B cell (primary cell): ENCODE data around the gene MSANTD3. TPM values are rescaled to one million over a fixed set of nuclear protein-coding genes. Genes with fewer than 3 reads are reported as not detected.

Experiments used
- ATAC-seq: fragments of 200-7000 bp; cut with Tn5 transposase; one replicate; pipeline ENCODE4 v1.10.0; 2021; ENCODE audit warnings: low read depth, mild to moderate bottlenecking, moderate number of reproducible peaks, moderate library complexity
- CTCF ChIA-PET: fragments of 350-600 bp; sonication (Branson Sonifier 250); formaldehyde crosslinking; loops from one replicate; lab custom pipeline; 2021; ENCODE audit warnings: antibody characterized with exemption, inconsistent platforms; lab: Charles Lee
- POLR2A ChIA-PET: fragments of 350-600 bp; sonication (Branson Sonifier 250); formaldehyde crosslinking; loops from one replicate; lab custom pipeline; 2021; ENCODE audit warnings: antibody characterized with exemption; lab: Charles Lee
- DNase-seq: peaks from one replicate; pipeline ENCODE4 v3.0.0; 2013
- H2AFZ ChIP-seq: 2 replicates; pipeline ENCODE4 v1.6.1; 2012; ENCODE audit warnings: mild to moderate bottlenecking, low read depth, low read length; ENCODE audit not compliant: insufficient read depth, poor library complexity, severe bottlenecking
- H3K27ac ChIP-seq, 2 donors: 1 replicate in 1 of 2; 2 replicates in 1 of 2; pipeline ENCODE4 v1.5.1; 2012 to 2013; ENCODE audit warnings: low read length in 2 of 2, mild to moderate bottlenecking in 2 of 2, moderate library complexity in 1 of 2
- H3K27me3 ChIP-seq, 4 experiments: fragments of 200-600 bp in 1 of 4; sonication (generic) in 1 of 4; replicated peaks in 1 of 4; 1 replicate in 2 of 4; 2 replicates in 2 of 4; pipeline versions ENCODE4 v1.6.1 to v1.7.0; 2013 to 2016; ENCODE audit warnings: low read length in 3 of 4, mild to moderate bottlenecking in 2 of 4, mixed read lengths in 1 of 4, moderate library complexity in 1 of 4; ENCODE audit not compliant: insufficient read depth in 4 of 4, control insufficient read depth in 3 of 4; ENCODE audit errors: control extremely low read depth in 1 of 4
- H3K36me3 ChIP-seq, 2 experiments: replicated peaks in 1 of 2; 1 replicate in 1 of 2; 2 replicates in 1 of 2; pipeline versions ENCODE4 v1.6.1 to v1.7.1; 2013; ENCODE audit warnings: low read length in 1 of 2; ENCODE audit not compliant: insufficient read depth in 2 of 2, control insufficient read depth in 1 of 2; ENCODE audit errors: control extremely low read depth in 1 of 2, extremely low read depth in 1 of 2
- H3K4me1 ChIP-seq, 2 donors: fragments of 200-600 bp in 1 of 2; sonication (generic) in 1 of 2; 1 replicate in 1 of 2; 2 replicates in 1 of 2; pipeline versions ENCODE4 v1.5.1 to v1.6.1; 2013 to 2017; ENCODE audit warnings: low read length in 2 of 2; ENCODE audit not compliant: control insufficient read depth in 2 of 2, insufficient read depth in 2 of 2
- H3K4me2 ChIP-seq: replicated peaks from 2 replicates; pipeline ENCODE3; 2012; ENCODE audit warnings: mild to moderate bottlenecking, low read depth, low read length; ENCODE audit not compliant: poor library complexity, severe bottlenecking
- H3K4me3 ChIP-seq, 5 experiments: fragments of 200-600 bp in 1 of 5; sonication (generic) in 1 of 5; 1 replicate in 3 of 5; 2 replicates in 2 of 5; pipeline versions ENCODE4 v1.5.1 to v1.7.0; 2011 to 2016; ENCODE audit warnings: low read length in 4 of 5, mild to moderate bottlenecking in 4 of 5, low read depth in 2 of 5, control low read depth in 1 of 5, moderate library complexity in 1 of 5; ENCODE audit not compliant: insufficient read depth in 1 of 5; ENCODE audit errors: control extremely low read depth in 1 of 5, extremely low read depth in 1 of 5
- H3K79me2 ChIP-seq: fragments of 200-600 bp; sonication (generic); one replicate; pipeline ENCODE4 v1.6.0; 2016; ENCODE audit warnings: low read length; ENCODE audit not compliant: control insufficient read depth, insufficient read depth
- H3K9ac ChIP-seq: fragments of 200-600 bp; sonication (generic); 2 replicates; pipeline ENCODE4 v1.6.1; 2017; ENCODE audit warnings: mild to moderate bottlenecking, low read length, moderate library complexity
- H3K9me3 ChIP-seq, 3 donors: one replicate each; pipeline versions ENCODE4 v1.6.1 to v1.7.1; 2013; ENCODE audit warnings: low read length in 2 of 3; ENCODE audit not compliant: control insufficient read depth in 2 of 3, insufficient read depth in 1 of 3; ENCODE audit errors: control extremely low read depth in 1 of 3
- H4K20me1 ChIP-seq: 2 replicates; pipeline ENCODE4 v1.6.0; 2012; ENCODE audit warnings: mild to moderate bottlenecking, low read length; ENCODE audit not compliant: insufficient read depth, control insufficient read depth, poor library complexity, severe bottlenecking
- H3K27ac Mint-ChIP-seq: one replicate; pipeline ENCODE4 v1.8.0; 2021; ENCODE audit warnings: mixed read lengths
- H3K27me3 Mint-ChIP-seq: one replicate; pipeline ENCODE4 v1.8.0; 2021; ENCODE audit warnings: mixed read lengths
- H3K4me1 Mint-ChIP-seq: one replicate; pipeline ENCODE4 v1.8.0; 2021; ENCODE audit warnings: mixed read lengths
- H3K4me3 Mint-ChIP-seq: one replicate; pipeline ENCODE4 v1.8.0; 2021; ENCODE audit warnings: mixed read lengths
- H3K9me3 Mint-ChIP-seq: one replicate; pipeline ENCODE4 v1.8.0; 2022; ENCODE audit warnings: mixed read lengths; ENCODE audit not compliant: insufficient read depth
- EZH2 ChIP-seq: IDR thresholded peaks from 2 replicates; pipeline ENCODE4 v1.6.1; 2012; ENCODE audit warnings: borderline replicate concordance, low read depth, mild to moderate bottlenecking, moderate library complexity, low read length; ENCODE audit not compliant: insufficient read depth, poor library complexity, severe bottlenecking
- WGBS: methylation state at CpG from one replicate; pipeline ENCODE4 v1.1.5; 2013; ENCODE audit warnings: missing lambda C conversion rate; ENCODE audit not compliant: insufficient coverage; 5-methylcytosine and 5-hydroxymethylcytosine counted together
- intact Hi-C: fragments of 100-400 bp; cut with micrococcal nuclease; formaldehyde crosslinking; loops from one replicate; pipeline ENCODE4 v1.10.0; 2022
- polyA plus RNA-seq: library from polyadenylated mRNA; depleted of rRNA; stranded (reverse); fragments of >200 nt; gene quantifications from 2 replicates; pipeline ENCODE4 v1.2.3, GENCODE V29; 2012
- total RNA-seq, 2 donors: library from RNA; stranded (reverse); fragments of 120-200 nt in 1 of 2; gene quantifications; 1 replicate in 1 of 2; 2 replicates in 1 of 2; pipeline versions ENCODE4 v1.2.3 to v1.2.4, GENCODE V29; 2013 to 2022
- TF ChIP-seq, protein P1 (sequence below): fragments of 200-600 bp; IDR thresholded peaks from one replicate; pipeline ENCODE4 v1.8.0; 2022; ENCODE audit warnings: antibody characterized with exemption, mild to moderate bottlenecking

MSANTD3 gene
- total and polyA plus RNA-seq, 2 donors (not counting 1 experiment from before 2014, with no cell fraction given), result 5.9 to 12.1 TPM

GRCh38 chr9:100445903-100446549, 19.1 kb downstream of the MSANTD3 start:
- H3K27me3 ChIP-seq, result no peaks in the 10 kb centered on the region
- ChIA-PET CTCF (interaction anchor here (0.8 to 1.0 kb wide), 2 partner anchors 8 to 19 kb away, joined by 3 to 4 read pairs; partner anchors contain the start of gene MSANTD3), POLR2A (no interaction called here)
- no peak overlapping the region for H3K9ac ChIP-seq
- intact Hi-C loops, result no loop called here
- H3K4me3 Mint-ChIP-seq, result no peak overlapping the region
- H3K9me3 Mint-ChIP-seq, result no peaks in the 10 kb centered on the region
- H4K20me1 ChIP-seq, result no peaks in the 10 kb centered on the region
- H3K79me2 ChIP-seq, result no peaks in the 10 kb centered on the region
- DNase-seq, result no peak
- no CpG with 5 or more reads among the region's 5 CpGs for WGBS
- no peak overlapping the region for H2AFZ ChIP-seq
- no peaks in the 10 kb centered on the region for H3K4me1 Mint-ChIP-seq
- H3K27ac ChIP-seq, result no peak overlapping the region
- TF ChIP-seq, protein P1, sequence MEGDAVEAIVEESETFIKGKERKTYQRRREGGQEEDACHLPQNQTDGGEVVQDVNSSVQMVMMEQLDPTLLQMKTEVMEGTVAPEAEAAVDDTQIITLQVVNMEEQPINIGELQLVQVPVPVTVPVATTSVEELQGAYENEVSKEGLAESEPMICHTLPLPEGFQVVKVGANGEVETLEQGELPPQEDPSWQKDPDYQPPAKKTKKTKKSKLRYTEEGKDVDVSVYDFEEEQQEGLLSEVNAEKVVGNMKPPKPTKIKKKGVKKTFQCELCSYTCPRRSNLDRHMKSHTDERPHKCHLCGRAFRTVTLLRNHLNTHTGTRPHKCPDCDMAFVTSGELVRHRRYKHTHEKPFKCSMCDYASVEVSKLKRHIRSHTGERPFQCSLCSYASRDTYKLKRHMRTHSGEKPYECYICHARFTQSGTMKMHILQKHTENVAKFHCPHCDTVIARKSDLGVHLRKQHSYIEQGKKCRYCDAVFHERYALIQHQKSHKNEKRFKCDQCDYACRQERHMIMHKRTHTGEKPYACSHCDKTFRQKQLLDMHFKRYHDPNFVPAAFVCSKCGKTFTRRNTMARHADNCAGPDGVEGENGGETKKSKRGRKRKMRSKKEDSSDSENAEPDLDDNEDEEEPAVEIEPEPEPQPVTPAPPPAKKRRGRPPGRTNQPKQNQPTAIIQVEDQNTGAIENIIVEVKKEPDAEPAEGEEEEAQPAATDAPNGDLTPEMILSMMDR, result no peak
- no peak overlapping the region for H3K4me2 ChIP-seq
- H3K27me3 Mint-ChIP-seq, result no peaks in the 10 kb centered on the region
- no peak for ATAC-seq
- no peaks in the 10 kb centered on the region for H3K9me3 ChIP-seq
- H3K36me3 ChIP-seq, result peaks cover 1 to 7% of the 10 kb centered on the region in 2 experiments
- no peaks in the 10 kb centered on the region for H3K4me1 ChIP-seq
- no peak overlapping the region for H3K27ac Mint-ChIP-seq
- H3K4me3 ChIP-seq, result no peak overlapping the region

DNA sequence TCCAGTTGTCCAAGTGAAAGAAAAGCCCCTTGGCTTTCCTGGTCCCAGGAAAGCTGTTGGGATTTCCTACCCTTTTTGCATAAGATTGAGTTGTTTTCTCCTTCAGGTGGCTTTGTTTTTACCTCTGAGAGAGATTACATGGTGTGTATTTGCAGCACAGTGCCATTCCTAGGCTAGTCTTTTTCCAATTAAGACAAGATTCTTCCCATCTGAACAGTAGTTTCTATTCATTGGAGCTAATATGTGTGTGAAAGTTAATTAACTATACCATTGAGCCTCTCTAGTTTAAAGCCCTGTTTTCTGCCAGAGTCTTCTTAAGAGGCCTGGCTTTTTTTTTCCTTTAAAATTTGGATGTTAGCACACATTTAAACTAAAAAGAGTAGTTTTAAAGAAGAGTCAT, 20.1 kb downstream of the MSANTD3 start:
- Mint-ChIP-seq H3K4me3 (no peak overlapping the region), H3K27me3 (no peaks in the 10 kb centered on the region), H3K27ac (no peak overlapping the region), H3K4me1 (no peaks in the 10 kb centered on the region), H3K9me3 (no peaks in the 10 kb centered on the region)
- Histone ChIP-seq H3K9me3 (no peaks in the 10 kb centered on the region), H4K20me1 (no peaks in the 10 kb centered on the region), H3K4me1 (no peaks in the 10 kb centered on the region), H2AFZ (no peak overlapping the region), H3K36me3 (peaks cover 1 to 11% of the 10 kb centered on the region in 2 experiments), H3K4me3 (no peak overlapping the region), H3K79me2 (no peaks in the 10 kb centered on the region), H3K27me3 (no peaks in the 10 kb centered on the region), H3K9ac (no peak overlapping the region), H3K4me2 (no peak overlapping the region), H3K27ac (no peak overlapping the region)
- ChIA-PET POLR2A (no interaction called here), CTCF (no interaction called here)
- DNase-seq, result no peak
- TF ChIP-seq EZH2, result no peak
- TF ChIP-seq, protein P1, result no peak
- ATAC-seq, result no peak
- intact Hi-C loops, result no loop called here
